ENCODE data around the gene CNTNAP2. TPM values are rescaled to one million over a fixed set of nuclear protein-coding genes. Genes with fewer than 3 reads are reported as not detected.

Gene CNTNAP2
- total and polyA plus RNA-seq, 8 donors: 0.94 to 42.5 (median 38.6) TPM

- H3K36me3 ChIP-seq: no peaks in the 10 kb centered on the region
- ATAC-seq: no peak
- H3K27me3 ChIP-seq: no peaks in the 10 kb centered on the region
- H3K27ac ChIP-seq: no peak overlapping the region
- no peak for DNase-seq
- no peak for TF ChIP-seq CTCF (IDR thresholded peaks at IDR 0.05)
- intact Hi-C loops (cut with DNase I): no loop called here
- H3K4me1 ChIP-seq: no peaks in the 10 kb centered on the region
- H3K4me3 ChIP-seq: no peak overlapping the region
- no peaks in the 10 kb centered on the region for H3K9me3 ChIP-seq
Observed at GRCh38 chr7:148162808-148163207, 2046.2 kb downstream of the CNTNAP2 start.

GRCh38 chr7:148163246-148163645 lies 2046.6 kb downstream of the CNTNAP2 start:
- no peak overlapping the region for H3K27ac ChIP-seq
- DNase-seq (no peak), ATAC-seq (no peak)
- intact Hi-C loops (cut with DNase I): no loop called here
- H3K4me3 ChIP-seq: no peak overlapping the region
- H3K27me3 ChIP-seq: no peaks in the 10 kb centered on the region
- H3K36me3 ChIP-seq: no peaks in the 10 kb centered on the region
- H3K4me1 ChIP-seq: no peaks in the 10 kb centered on the region
- no peaks in the 10 kb centered on the region for H3K9me3 ChIP-seq
- no peak for TF ChIP-seq CTCF (IDR thresholded peaks at IDR 0.05)

- no peak overlapping the region for H3K4me3 ChIP-seq
- intact Hi-C loops (cut with DNase I): no loop called here
- DNase-seq (no peak), ATAC-seq (no peak)
- no peaks in the 10 kb centered on the region for H3K36me3 ChIP-seq
- no peaks in the 10 kb centered on the region for H3K9me3 ChIP-seq
- H3K27ac ChIP-seq: no peak overlapping the region
- no peaks in the 10 kb centered on the region for H3K27me3 ChIP-seq
- TF ChIP-seq CTCF (IDR thresholded peaks at IDR 0.05): no peak
- no peaks in the 10 kb centered on the region for H3K4me1 ChIP-seq
Observed at GRCh38 chr7:148172920-148173319, 2056.3 kb downstream of the CNTNAP2 start.

- Histone ChIP-seq H3K4me3 (no peak overlapping the region), H3K9me3 (no peaks in the 10 kb centered on the region), H3K27me3 (no peaks in the 10 kb centered on the region), H3K27ac (no peak overlapping the region), H3K4me1 (no peaks in the 10 kb centered on the region), H3K36me3 (no peaks in the 10 kb centered on the region)
- TF ChIP-seq CTCF (IDR thresholded peaks at IDR 0.05): no peak
- intact Hi-C loops (cut with DNase I): no loop called here
- ATAC-seq (no peak), DNase-seq (no peak)
Observed at GRCh38 chr7:148173369-148173768, 2056.8 kb downstream of the CNTNAP2 start.

GRCh38 chr7:148174376-148174775 lies 2057.8 kb downstream of the CNTNAP2 start:
- ATAC-seq (no peak), DNase-seq (no peak)
- no peaks in the 10 kb centered on the region for H3K9me3 ChIP-seq
- intact Hi-C loops (cut with DNase I): no loop called here
- H3K27me3 ChIP-seq: no peaks in the 10 kb centered on the region
- no peak for TF ChIP-seq CTCF (IDR thresholded peaks at IDR 0.05)
- no peaks in the 10 kb centered on the region for H3K4me1 ChIP-seq
- H3K27ac ChIP-seq: no peak overlapping the region
- H3K4me3 ChIP-seq: no peak overlapping the region
- H3K36me3 ChIP-seq: no peaks in the 10 kb centered on the region

Measured in left lung (tissue), 10 donors.